Measurements from ENCODE around the gene MYOF.
"Not testable (repeated sequence)": the region's sequence is repeated elsewhere in the genome, so short reads cannot be mapped to it uniquely, and the experiment has no call there.

MYOF gene

GRCh38 chr10:93481637-93482144 is 443 bp downstream of the MYOF start:
- no peak for DNase-seq

DNA sequence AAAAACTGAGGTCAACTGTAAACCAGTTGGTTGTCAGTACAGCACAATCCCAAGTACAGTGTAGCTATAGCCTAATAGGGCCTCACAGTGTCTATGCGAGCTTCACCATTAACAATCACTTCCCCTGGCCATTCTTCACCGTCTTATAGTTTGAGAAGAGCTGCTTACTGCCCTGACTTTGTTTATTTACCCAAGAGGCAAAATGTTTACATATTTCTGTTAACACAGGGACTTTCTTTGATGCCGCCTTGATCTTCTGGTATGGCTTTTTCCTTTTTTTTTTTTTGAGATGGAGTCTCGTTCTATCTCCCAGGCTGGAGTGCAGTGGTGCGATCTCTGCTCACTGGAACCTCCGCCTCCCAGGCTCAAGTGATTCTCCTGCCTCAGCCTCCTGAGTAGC is 3.3 kb downstream of the MYOF start:
- DNase-seq = no peak

DNA sequence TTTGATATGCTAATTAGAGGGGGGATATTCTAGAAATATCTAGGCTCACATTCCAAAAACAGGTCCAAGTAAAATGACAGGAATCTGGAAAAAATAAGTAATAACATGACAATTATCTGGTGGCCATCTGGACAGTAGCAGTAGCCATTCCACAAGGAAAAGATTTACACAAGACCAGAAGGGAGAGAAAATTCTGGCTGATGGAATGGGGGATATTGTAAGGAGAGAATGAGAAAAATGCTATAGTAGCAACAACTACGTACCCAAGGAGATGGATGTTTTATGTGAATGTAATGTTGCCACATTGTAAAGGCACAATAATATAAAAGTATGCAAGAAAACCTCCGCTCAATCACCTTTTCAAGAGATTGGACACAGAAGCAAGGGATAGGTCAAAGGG is 5.4 kb downstream of the MYOF start:
- DNase-seq = no peak

DNA sequence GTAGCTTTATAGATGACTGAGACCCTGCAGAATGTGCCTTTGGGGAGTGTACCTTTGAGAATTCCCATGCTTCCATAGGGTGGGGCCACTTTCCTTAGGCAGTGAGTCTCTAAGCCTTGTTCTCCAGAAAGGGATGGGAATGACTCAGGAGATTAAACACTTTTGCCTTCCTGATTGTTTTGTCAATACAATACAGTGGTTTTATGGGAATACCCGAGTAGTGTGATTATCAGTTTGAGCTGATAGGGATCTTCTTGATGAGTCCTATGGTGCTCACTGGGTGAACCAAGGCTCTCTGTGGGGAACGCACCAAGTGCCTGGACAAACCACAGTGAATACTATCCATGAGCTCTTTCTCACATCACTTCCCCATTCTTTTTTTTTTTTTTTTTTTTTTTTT is 6.3 kb downstream of the MYOF start:
- no peak for DNase-seq

GRCh38 chr10:93475227-93475626 is 6.9 kb downstream of the MYOF start:
- no peak for DNase-seq

DNA sequence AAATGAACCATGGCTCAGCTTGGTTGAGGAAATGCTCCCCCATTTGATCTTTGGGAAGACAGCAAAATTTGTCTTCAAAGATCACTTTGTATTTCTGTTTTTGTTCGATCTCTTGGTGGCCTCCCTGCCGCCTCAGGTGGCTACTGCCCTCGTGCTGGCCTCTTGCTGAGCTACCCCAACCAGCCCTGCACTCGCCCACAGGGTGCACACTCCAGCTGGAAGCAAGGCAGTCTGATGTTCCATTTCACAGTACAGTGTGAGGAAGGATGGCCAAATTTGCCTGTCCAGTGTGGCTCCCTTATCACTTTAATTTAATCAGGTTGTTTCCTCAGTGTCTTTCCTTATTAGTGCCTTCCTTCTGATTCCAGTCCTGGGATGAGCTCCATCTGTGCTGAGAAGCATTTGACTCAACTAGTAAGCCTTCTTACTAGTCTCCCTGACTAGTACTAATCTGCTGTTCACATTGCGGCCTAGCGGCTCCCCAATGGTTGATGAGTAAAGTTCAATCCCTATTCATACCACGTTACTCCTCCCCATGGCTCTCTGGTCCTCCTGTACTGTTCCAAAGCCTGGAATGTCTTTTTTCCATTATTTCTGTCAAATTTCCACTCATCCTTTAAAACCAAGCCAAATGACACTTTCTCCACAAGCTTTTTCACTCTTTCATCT is 8.2 kb downstream of the MYOF start:
- DNase-seq = no peak

DNA sequence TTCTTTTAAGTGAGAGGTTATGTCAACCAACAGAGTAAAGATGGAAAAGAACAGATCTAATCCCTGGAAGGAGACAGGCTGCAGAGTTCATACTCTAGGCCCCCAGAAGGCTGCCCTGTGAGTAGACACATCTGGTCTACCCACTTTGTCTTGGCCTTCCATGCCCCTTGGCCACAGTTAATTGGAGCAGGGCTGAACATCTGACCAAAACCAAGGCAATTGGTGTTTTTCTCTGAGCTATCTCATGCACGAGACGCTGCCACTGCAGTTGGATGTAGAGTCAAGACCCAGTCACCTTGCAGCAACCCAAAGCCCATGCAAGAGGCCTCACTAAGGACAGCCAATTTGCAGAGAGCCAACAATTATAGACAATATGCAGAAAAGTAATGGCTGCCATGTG is 9.0 kb downstream of the MYOF start:
- no peak for DNase-seq

DNA sequence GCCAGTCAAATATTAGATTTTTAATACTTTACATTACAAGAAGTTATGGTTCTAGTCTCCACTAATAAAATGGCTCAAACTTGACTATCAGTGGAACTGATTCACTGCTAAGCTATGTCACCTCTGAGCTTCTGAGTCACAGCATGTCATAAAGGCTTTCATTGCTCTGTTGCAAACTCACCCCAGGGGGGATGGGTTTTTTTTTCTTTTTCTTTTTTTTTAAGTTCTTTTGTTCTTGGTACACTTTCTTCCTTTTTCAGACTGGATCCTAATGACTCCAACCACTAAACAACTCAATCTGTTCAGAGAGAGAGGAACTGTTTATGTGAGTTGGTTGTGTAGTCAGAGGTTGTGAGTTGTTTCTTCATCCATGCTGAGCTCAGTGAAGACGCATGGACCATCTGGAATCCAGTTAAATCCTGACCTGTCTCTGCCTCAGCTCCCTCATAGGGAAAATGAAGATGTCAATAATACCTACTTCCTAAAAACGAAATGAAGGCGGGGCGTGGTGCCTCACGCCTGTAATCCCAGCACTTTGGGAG is 11.0 kb downstream of the MYOF start:
- no peak for DNase-seq

- no peak for DNase-seq
Observed at GRCh38 chr10:93469454-93469853, 12.7 kb downstream of the MYOF start.

GRCh38 chr10:93468461-93469213 is 13.5 kb downstream of the MYOF start:
- DNase-seq = no peak

DNA sequence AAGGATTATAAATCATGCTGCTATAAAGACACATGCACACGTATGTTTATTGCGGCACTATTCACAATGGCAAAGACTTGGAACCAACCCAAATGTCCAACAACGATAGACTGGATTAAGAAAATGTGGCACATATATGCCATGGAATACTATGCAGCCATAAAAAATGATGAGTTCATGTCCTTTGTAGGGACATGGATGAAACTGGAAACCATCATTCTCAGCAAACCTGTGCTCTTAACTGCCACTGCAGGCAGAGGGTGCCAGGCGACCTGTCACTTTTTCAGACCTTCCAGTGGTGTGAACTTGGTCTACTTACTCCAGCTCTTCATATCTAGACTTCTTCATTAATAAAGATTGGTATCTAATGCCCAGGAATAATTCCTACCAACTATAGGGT is 14.5 kb downstream of the MYOF start:
- DNase-seq = not testable (repeated sequence)

DNA sequence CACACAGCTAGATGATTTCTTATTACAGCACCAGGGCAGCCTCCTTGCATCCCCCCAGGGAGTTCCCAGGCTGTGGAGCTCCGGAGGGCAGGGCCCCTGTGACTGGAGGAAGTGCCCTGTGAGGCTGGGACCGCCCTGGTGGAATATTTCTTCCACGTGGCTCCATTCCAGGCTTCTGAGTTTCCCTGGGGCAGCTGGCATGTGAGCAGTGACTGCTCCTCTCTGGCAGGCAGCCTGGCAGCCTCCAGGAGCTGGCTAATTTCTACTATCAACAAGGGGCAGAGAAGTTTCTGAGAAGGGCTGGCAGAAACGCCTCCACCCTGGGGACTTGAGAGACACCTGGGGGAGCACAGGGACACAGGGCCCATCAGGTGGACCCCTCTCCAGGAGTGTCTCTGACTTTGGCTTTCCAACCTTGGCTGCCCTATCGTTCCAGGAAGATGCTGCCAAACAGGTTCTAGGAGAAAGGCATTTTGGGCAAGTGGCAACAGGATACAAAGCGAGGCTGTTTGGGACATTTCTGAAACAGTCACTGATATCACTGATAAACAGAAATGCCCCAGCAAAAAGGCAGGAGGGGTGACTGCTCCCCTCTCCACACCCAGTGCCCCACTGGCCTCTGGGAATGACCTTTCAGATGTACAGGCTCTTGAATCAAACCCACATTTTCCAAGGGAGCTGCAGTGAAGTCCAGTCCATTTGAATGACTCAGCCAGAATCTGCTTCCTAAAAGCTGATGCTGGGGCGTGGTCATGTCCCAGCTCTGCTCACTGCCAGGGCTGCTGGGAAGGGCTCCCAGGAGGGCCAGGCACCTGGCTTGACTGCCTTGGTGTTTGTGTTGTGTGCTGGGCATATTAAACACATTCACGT is 16.1 kb downstream of the MYOF start:
- DNase-seq = no peak

GRCh38 chr10:93464776-93465388 is 17.3 kb downstream of the MYOF start:
- DNase-seq = no peak

GRCh38 chr10:93463723-93464476 is 18.2 kb downstream of the MYOF start:
- DNase-seq = no peak

DNA sequence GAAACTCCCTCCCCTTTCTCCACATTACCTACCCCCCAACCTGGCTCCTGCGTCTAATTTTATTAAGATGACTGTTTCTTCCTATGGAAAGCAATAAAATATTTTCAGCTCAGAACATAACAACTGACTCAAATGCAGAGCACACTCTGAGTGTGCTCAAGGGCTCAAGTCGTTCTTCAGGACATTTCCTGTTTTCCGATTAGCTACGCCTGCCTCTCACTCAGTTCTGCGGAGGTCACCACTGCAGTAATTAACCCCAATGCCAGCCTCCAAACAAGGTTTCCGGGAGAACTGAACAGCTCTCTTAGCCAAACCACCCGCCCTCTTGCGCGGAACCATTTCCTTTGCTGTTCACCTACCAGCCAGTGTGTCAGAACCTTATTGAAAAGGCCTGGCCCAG is 19.3 kb downstream of the MYOF start:
- no peak for DNase-seq

DNA sequence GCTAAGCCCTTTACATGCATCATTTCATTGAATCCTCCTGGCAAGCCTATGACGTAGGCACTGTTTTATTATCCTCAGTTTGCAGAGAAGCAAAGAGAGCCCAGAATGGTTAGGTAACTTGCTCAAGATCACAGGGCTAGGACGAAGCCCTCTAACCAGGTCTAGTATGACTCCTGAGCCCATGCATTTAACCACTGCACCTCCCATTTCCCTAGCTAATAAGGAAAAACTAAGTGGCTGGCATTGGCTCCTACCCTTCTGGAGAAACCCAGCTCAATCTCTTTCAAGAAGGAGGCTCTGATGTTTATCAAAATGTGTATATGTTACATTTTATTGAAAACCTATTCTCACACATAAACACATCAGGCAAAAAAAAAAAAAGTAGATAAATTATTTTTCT is 19.8 kb downstream of the MYOF start:
- DNase-seq = no peak

GRCh38 chr10:93461807-93462178 is 20.3 kb downstream of the MYOF start:
- no peak for DNase-seq

- no peak for DNase-seq
Observed at GRCh38 chr10:93461109-93461806, 20.9 kb downstream of the MYOF start.

DNA sequence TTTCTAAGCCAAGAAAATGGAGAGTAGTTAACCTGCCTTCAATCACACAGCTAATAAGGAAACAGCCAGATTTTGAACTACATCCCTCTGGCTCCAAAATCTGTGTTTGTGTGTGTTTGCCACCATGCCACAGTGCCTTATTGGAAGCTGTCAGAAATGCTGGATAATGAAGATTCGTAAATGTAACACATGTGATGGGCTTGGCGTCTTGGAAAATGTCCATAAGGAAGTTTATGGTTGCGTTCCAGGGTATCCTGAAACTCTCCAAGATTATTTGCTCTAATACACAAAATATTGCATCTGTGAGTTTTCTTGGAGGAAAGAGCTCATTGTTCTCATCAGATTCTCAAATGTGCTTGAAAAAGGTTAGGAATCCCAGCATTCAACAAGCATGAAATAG is 22.7 kb downstream of the MYOF start:
- no peak for DNase-seq

DNA sequence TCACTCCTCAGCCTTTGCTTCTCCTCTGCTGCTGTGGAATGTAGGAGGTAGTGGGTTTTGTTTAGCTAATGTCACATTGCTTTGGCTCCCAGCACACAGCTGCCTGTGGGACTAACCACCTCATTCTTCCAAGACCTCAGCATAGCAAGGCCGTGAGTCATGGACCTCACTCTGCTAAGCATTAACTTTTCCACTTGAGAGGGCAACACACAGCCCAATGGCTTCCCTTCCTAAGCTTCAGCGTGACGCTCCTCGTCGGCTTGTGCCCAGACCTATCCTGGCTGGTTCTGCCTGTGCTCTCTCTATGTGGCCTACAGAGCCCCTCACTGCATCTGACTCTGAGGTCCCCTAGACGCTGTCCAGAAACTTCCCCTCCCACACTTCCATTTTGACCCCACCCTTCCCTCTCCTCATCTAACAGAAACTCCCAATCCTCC is 23.3 kb downstream of the MYOF start:
- DNase-seq = no peak

- no peak for DNase-seq
Observed at GRCh38 chr10:93457511-93457910, 24.6 kb downstream of the MYOF start.
